Ovary (tissue), 3 donors: ENCODE data around the gene GHRL.

ENCODE experiments used
- CTCF ChIP-seq, 3 donors: fragments of 450-650 bp in 2 of 3; fragments of 200-600 bp in 1 of 3; IDR thresholded peaks; one replicate each; pipeline versions ENCODE4 v1.5.1 to v1.8.0; 2016 to 2022; ENCODE audit warnings: antibody characterized with exemption in 3 of 3, mild to moderate bottlenecking in 1 of 3
- POLR2A ChIP-seq: fragments of 450-650 bp; IDR thresholded peaks from one replicate; pipeline ENCODE4 v1.6.1; 2017; ENCODE audit warnings: antibody characterized with exemption, mild to moderate bottlenecking, moderate library complexity
- donor health status: DM: no; HTN: no; CAD: no.

GRCh38 chr3:10268116-10268515, 24.6 kb downstream of the GHRL start:
- TF ChIP-seq CTCF (IDR thresholded peaks at IDR 0.05) (no peak), POLR2A (no peak)
